CD4-positive, alpha-beta T cell treated with Interleukin-6 for 4 hours (primary cell): ENCODE measurements around the gene OR10A7.
A peak's percentile ranks its signal among the peaks of the same experiment; 100 is the strongest.
"Not testable (repeated sequence)": the region's sequence is repeated elsewhere in the genome, so short reads cannot be mapped to it uniquely, and the experiment has no call there.

ENCODE experiments used
- DNase-seq: peaks from one replicate; pipeline ENCODE4 v3.0.0-alpha.2; 2020; ENCODE audit warnings: mixed read lengths

OR10A7 gene, protein sequence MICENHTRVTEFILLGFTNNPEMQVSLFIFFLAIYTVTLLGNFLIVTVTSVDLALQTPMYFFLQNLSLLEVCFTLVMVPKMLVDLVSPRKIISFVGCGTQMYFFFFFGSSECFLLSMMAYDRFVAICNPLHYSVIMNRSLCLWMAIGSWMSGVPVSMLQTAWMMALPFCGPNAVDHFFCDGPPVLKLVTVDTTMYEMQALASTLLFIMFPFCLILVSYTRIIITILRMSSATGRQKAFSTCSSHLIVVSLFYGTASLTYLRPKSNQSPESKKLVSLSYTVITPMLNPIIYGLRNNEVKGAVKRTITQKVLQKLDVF

GRCh38 chr12:55220725-55221124 lies at the start of gene OR10A7:
TSS of gene OR10A7 (plus strand) at chr12:55221025. CDS start at chr12:55221025, 0 bp downstream.
- no peak for DNase-seq

DNA sequence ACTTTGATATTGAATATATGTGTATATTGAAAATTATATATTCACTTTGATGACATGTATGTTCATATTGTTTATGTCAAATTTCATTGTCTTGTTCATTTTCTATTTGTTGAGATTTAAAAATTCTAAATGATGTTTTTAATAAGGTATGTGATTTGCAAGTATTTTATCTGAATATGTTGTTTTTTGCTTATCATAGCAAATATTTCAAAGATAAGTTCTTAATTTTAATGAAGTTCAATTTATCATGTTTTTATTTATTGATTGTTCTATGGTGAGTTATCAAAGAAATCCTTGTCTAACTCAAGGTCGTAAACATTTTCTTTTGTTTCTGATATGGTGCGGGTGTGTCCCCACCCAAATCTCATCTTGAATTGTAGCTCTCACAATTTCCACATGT lies 49.4 kb upstream of the OR10A7 start:
- no peak for DNase-seq

GRCh38 chr12:55171846-55172245 lies 49.0 kb upstream of the OR10A7 start:
- DNase-seq: not testable (repeated sequence)

GRCh38 chr12:55172686-55173085 lies 48.1 kb upstream of the OR10A7 start:
- no peak for DNase-seq

GRCh38 chr12:55173456-55173855 lies 47.4 kb upstream of the OR10A7 start:
- DNase-seq: no peak

DNA sequence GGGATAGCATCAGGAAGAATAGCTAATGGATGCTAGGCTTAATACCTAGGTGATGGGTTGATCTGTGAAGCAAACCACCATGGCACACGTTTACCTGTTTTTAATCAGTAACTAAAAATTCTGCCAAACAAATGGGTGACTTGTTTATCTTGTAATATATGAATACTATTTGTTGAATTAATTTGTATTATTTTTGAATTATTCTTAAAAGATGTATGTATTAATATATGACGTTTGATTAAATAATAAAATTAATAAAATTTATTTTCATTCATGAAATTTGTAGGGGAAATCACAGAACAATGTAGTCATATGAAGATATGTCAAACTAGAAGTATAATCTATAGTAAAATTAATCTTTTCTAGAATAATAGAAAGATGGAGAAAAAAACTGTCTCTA lies 32.3 kb upstream of the OR10A7 start:
- no peak for DNase-seq

- peak; percentile 33 for DNase-seq
These were observed 31.8 kb upstream of the OR10A7 start for GRCh38 chr12:55188974-55189556.

DNA sequence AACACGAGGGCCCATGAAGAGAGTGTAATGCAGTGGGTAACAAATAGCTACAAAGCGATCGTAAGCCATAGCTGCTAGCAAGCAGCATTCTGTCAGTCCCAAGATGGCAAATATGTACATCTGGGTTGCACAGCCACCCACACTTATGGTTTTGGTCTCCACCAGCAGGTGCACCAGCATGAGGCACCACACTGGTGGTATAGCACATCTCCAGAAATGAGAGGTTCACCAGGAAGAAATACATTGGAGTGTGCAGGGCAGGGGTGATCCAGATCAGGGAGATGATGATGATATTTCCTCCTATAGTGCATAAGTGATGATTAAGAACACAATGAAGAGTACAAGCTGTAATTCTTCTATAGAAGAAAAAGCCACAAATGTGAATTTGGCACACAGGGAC lies 26.4 kb upstream of the OR10A7 start:
- DNase-seq: no peak

DNA sequence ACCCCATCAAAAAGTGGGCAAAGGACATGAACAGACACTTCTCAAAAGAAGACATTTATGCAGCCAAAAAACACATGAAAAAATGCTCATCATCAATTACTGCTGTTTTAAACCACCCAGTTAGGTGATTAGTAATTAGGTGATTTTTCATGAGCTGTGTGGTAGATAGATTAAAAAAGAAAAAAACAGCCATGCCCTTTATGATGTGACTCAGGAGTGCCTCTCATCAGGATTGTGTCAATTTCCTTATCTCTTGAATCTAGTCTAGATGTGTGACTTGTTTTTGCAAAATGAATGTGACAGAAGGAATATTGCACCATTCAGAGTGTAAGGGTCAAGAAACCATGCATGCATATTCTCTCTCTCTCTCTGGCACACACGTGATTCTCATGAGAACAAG lies 5.7 kb downstream of the OR10A7 start:
- DNase-seq: no peak

DNA sequence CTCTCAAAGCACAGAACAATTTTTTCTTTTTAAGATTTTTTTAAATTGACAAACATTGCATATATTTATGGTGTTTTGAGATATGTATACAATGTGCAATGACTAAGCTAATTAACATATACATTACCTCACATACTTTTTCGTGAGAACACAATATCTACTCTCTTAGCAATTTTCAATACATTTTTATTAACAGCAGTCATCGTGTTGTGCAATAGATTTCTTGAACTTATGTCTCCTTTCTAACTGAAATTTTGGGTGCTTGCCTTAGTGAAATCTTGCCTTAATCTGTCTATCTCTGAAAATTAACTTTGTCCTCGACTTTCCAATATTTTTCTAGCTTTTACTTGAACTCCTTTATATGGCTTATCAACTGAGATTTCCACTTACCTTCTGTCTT lies 6.8 kb downstream of the OR10A7 start:
- DNase-seq: no peak

GRCh38 chr12:55244309-55244708 lies 23.5 kb downstream of the OR10A7 start, which contains the start of gene OR6C74:
TSS of gene OR6C74 (plus strand) at chr12:55244609. CDS start at chr12:55247288, 2,679 bp downstream.
- DNase-seq: no peak

GRCh38 chr12:55246159-55246558 lies 25.3 kb downstream of the OR10A7 start:
- no peak for DNase-seq

DNA sequence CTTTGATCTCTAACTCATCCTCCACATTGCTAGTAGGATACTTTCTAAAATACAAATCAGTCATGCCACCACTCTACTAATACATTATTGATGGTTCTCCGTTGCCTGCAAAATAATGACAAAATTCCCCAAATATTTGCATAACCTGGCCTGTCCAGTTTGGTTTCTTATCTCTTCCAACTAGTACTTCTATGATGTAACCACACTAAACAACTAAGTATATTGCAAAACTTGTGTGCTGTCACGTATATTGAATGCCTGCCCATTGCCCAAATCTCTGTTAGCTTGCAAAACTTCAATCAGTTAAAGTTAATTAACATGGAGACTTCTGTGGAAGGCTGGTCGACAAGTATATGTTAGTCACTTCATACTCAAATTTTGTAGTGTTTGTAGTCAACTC lies 30.1 kb downstream of the OR10A7 start:
- DNase-seq: no peak

DNA sequence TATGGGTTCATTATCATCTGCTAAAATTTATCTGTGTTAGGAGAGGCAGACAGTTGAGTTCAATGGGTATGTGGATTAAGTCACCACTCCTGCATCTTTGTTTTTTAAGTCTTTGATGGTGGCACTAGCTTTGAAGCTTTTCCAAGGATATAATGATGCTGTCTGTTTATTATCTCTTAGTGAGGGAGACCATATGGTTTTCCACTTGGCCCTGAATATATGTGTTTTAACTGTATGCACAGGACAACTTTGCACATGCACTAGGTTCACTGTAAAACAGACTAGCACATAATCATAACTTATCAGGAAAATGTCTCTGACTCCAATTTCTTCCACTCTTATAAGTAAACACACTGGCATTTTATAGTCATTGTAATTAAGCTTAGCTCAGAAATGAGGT lies 32.5 kb downstream of the OR10A7 start:
- no peak for DNase-seq

DNA sequence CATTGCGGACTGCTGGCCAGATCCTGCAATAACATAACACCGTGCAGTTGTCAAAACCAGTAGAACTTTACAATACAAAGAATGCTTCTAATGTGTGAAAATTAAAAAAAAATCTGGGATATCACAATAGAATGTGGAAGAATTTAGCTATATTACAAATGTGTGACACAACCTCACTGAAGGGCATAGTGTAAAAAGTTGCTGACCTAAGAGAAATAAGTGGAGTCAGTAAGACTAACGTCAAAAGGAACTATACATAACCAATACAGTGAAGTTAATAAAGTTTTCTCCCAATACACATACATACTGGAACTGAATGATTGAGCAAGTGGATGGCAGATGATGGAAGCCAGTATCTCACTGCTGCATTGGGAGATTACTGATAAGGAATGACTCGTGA lies 36.0 kb downstream of the OR10A7 start:
- no peak for DNase-seq

GRCh38 chr12:55258303-55258702 lies 37.5 kb downstream of the OR10A7 start:
- DNase-seq: no peak
